ENCODE results near the gene KIAA2012.

The KIAA2012 gene

GRCh38 chr2:202072737-202073401 lies at the start of gene KIAA2012:
KIAA2012 (plus strand) TSS chr2:202073255; CDS start chr2:202073628, 373 bp downstream.
- no peak for DNase-seq

GRCh38 chr2:202023904-202024266 lies 49.2 kb upstream of the KIAA2012 start:
- DNase-seq, result no peak

GRCh38 chr2:202024871-202025270 lies 48.2 kb upstream of the KIAA2012 start:
- DNase-seq, result no peak

- no peak for DNase-seq
Measured at GRCh38 chr2:202025816-202026215, 47.2 kb upstream of the KIAA2012 start.

- DNase-seq, result no peak
Measured at GRCh38 chr2:202026507-202026906, 46.5 kb upstream of the KIAA2012 start.

DNA sequence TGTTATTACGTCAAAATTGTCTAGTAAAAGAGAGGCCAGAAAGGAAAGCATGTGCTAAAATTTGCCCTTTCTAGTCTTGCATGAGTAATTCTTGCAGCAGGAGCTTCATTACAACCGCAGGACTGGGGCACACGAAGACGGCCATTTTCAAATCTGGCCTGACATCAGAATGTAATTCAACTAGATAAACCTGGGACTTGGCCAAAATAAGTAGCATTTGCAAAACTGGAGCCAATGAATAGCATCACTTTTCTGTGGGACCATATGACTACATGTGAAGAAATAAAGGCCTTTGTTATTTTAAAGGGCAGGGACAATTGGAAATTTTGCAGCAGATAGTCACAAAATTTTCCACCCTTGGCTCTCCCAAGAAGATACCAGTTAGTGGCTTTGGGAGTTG lies 42.4 kb upstream of the KIAA2012 start:
- no peak for DNase-seq

DNA sequence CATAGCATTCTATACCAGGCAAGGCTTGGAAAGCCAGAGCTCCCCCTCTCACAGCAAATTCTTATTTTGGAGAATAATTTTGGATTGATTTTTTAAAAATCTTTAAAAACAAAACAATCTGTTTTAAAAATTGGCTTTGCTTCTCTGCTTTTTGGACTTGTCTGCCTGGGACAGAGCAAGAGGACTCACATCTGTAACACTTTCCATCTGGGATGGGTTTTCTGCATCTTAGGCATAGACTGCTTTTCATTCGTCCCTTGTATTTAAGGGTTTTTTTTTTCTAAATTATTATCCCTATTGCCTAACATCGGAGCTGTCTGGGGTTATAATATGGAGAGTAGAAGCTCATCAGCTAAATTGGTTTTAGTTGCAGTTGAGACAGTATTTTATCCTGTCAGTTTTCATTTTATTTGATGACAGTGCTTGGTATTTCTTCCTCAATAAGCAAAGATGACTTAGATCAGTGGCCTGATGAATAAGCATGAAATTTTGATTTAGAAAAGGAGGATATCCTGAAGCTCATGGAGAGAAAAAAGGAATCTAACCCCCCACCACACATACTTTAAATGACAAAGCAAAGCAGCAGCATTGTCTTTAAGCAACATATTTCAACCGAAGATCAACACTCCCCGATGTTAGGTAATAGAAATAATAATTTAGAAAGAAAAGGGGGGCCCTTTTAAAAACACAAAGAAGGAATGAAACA lies 41.7 kb upstream of the KIAA2012 start:
- no peak for DNase-seq

- no peak for DNase-seq
Measured at GRCh38 chr2:202032846-202033316, 40.2 kb upstream of the KIAA2012 start.

DNA sequence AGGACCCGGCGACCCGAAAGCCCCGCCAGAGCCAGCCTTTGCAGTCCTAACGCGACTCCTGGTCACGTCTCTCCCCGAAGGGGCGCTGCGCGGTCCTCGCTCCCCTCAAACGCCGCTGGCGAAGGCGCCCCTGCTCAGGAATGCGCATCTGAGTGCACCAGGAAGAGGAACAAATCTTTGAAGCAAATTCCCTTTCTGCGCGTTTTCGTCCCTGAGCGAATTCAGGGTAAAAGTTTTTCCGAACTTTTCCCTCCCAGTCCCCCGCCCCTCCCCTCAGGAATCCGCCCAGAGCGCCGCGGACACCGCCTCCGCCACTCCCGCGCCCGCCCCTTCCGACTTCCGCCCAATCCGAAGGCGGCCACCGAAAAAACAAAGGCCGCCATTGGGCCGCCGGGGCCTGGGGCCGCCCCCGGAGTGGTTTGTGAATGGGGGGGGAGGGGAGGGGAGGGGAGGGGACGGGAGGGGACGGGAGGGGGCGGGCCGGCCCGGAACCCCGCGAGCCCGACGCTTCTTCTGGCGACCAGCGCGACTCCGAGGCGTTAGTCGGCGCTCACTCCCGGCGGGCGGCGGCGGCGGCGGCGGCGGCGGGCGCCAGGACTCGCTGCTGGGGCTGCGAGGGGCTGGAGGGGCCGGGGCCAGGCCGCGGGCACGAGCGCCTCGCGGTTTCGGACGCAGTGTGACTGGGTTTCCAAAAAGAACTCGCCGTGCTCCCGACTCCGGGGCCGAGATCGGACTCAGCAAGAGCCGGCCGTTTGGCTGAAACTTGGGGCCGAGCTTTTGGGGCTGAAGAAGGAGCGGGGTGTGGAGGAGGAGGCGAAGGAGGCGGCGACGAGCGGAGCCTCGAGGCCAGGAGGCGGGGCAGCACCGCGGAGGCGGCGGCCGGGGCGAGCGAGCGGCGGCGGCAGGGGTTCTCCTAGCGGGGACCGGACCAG lies 39.5 kb upstream of the KIAA2012 start, which contains the start of gene FZD7:
FZD7 (plus strand) TSS at position 539 of the 932 bp plus-strand sequence. CDS start 793 bp downstream, outside the sequence.
- DNase-seq, result peak; percentile 28

GRCh38 chr2:202034249-202035088 lies 38.6 kb upstream of the KIAA2012 start:
- no peak for DNase-seq

- no peak for DNase-seq
Measured at GRCh38 chr2:202035089-202035940, 37.7 kb upstream of the KIAA2012 start.

- no peak for DNase-seq
Measured at GRCh38 chr2:202035941-202036372, 37.1 kb upstream of the KIAA2012 start.

GRCh38 chr2:202036601-202037037 lies 36.4 kb upstream of the KIAA2012 start:
- no peak for DNase-seq

DNA sequence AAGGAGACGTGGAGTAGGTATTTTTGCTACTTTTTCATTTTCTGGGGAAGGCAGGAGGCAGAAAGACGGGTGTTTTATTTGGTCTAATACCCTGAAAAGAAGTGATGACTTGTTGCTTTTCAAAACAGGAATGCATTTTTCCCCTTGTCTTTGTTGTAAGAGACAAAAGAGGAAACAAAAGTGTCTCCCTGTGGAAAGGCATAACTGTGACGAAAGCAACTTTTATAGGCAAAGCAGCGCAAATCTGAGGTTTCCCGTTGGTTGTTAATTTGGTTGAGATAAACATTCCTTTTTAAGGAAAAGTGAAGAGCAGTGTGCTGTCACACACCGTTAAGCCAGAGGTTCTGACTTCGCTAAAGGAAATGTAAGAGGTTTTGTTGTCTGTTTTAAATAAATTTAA lies 36.0 kb upstream of the KIAA2012 start:
- no peak for DNase-seq

GRCh38 chr2:202038471-202039277 lies 34.4 kb upstream of the KIAA2012 start:
- no peak for DNase-seq

- DNase-seq, result no peak
Measured at GRCh38 chr2:202039278-202040078, 33.6 kb upstream of the KIAA2012 start.

- DNase-seq, result no peak
Measured at GRCh38 chr2:202040079-202040844, 32.8 kb upstream of the KIAA2012 start.

DNA sequence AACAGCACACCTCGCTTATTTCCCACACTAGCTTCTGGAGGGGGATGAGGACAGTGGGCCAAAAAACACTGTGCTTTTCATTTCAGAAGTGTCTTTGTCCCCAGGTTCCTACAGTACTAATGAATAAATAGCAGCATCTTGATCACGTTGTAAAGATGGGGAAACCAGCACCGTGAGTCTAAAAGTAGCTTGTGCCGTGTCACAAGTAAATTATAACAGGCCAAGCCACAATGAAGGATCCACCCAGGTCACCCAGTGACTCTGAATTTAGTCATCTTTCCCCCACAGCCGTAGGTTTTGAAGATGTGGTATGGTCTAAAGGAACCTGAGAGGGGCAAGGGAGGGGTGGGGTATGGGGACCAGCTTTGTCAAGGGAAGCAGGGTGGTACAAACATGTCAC lies 30.6 kb upstream of the KIAA2012 start:
- no peak for DNase-seq

- no peak for DNase-seq
Measured at GRCh38 chr2:202043475-202043874, 29.6 kb upstream of the KIAA2012 start.

All from SIG-M5 (cell line).